RWPE2 (cell line): ENCODE data around the gene NRG2.

ENCODE experiments used
- ATAC-seq: fragments of 200-7000 bp; cut with Tn5 transposase; 3 replicates; pipeline ENCODE4 v1.9.1; 2021; ENCODE audit warnings: low read depth
- DNase-seq: peaks from one replicate; pipeline ENCODE4 v3.0.0-alpha.2; 2020; ENCODE audit warnings: low spot score
- H3K27ac ChIP-seq: fragments of 450-650 bp; 2 replicates; pipeline ENCODE4 v1.5.1; 2017; ENCODE audit warnings: mild to moderate bottlenecking; ENCODE audit not compliant: poor library complexity, severe bottlenecking
- H3K27me3 ChIP-seq: fragments of 250-450 bp; sonication (Bioruptor Pico); 2 replicates; pipeline ENCODE4 v1.5.1; 2021; ENCODE audit warnings: mild to moderate bottlenecking, moderate library complexity; ENCODE audit not compliant: insufficient read depth, poor library complexity, severe bottlenecking
- H3K36me3 ChIP-seq: fragments of 250-450 bp; sonication (Bioruptor Pico); 2 replicates; pipeline ENCODE4 v1.5.1; 2020; ENCODE audit warnings: low read depth, mild to moderate bottlenecking, moderate library complexity
- H3K4me1 ChIP-seq: fragments of 250-450 bp; sonication (Bioruptor Pico); 2 replicates; pipeline ENCODE4 v1.5.1; 2021; ENCODE audit warnings: mild to moderate bottlenecking, moderate library complexity; ENCODE audit not compliant: insufficient read depth, poor library complexity, severe bottlenecking
- H3K4me3 ChIP-seq: fragments of 250-450 bp; sonication (Bioruptor Pico); 2 replicates; pipeline ENCODE4 v1.5.1; 2021; ENCODE audit warnings: mild to moderate bottlenecking, moderate library complexity; ENCODE audit not compliant: severe bottlenecking
- H3K9me3 ChIP-seq: fragments of 250-450 bp; sonication (Bioruptor Pico); 2 replicates; pipeline ENCODE4 v1.5.1; 2021; ENCODE audit warnings: mild to moderate bottlenecking, moderate library complexity; ENCODE audit not compliant: severe bottlenecking
- CTCF ChIP-seq: fragments of 450-650 bp; IDR thresholded peaks from one replicate; pipeline ENCODE4 v1.5.1; 2017; ENCODE audit warnings: mild to moderate bottlenecking, moderate library complexity; ENCODE audit not compliant: poor library complexity, severe bottlenecking

Gene NRG2

GRCh38 chr5:139844472-139845145, 198.5 kb downstream of the NRG2 start:
- peak; percentile 78 for TF ChIP-seq CTCF
- ATAC-seq: peak; percentile 72
- DNase-seq: no peak
- H3K4me3 ChIP-seq: no peak overlapping the region
- H3K9me3 ChIP-seq: no peaks in the 10 kb centered on the region
- no peak overlapping the region for H3K27ac ChIP-seq
- no peaks in the 10 kb centered on the region for H3K27me3 ChIP-seq
- H3K4me1 ChIP-seq: no peaks in the 10 kb centered on the region
- no peaks in the 10 kb centered on the region for H3K36me3 ChIP-seq

- no peak overlapping the region for H3K4me3 ChIP-seq
- DNase-seq (no peak), ATAC-seq (no peak)
- TF ChIP-seq CTCF: no peak
- no peaks in the 10 kb centered on the region for H3K9me3 ChIP-seq
- H3K27me3 ChIP-seq: no peaks in the 10 kb centered on the region
- no peak overlapping the region for H3K27ac ChIP-seq
- no peaks in the 10 kb centered on the region for H3K4me1 ChIP-seq
- no peaks in the 10 kb centered on the region for H3K36me3 ChIP-seq
Observed at GRCh38 chr5:139843991-139844390, 199.1 kb downstream of the NRG2 start.

GRCh38 chr5:139842321-139842720, 200.8 kb downstream of the NRG2 start:
- Histone ChIP-seq H3K9me3 (no peaks in the 10 kb centered on the region), H3K36me3 (no peaks in the 10 kb centered on the region), H3K27me3 (no peaks in the 10 kb centered on the region), H3K27ac (no peak overlapping the region), H3K4me3 (no peak overlapping the region), H3K4me1 (no peaks in the 10 kb centered on the region)
- no peak for TF ChIP-seq CTCF
- DNase-seq (peak; percentile 33), ATAC-seq (no peak)

GRCh38 chr5:139841549-139841948, 201.6 kb downstream of the NRG2 start:
- Histone ChIP-seq H3K4me1 (no peaks in the 10 kb centered on the region), H3K4me3 (no peak overlapping the region), H3K9me3 (no peaks in the 10 kb centered on the region), H3K27me3 (no peaks in the 10 kb centered on the region), H3K36me3 (no peaks in the 10 kb centered on the region), H3K27ac (no peak overlapping the region)
- TF ChIP-seq CTCF: no peak
- DNase-seq (no peak), ATAC-seq (no peak)

DNA sequence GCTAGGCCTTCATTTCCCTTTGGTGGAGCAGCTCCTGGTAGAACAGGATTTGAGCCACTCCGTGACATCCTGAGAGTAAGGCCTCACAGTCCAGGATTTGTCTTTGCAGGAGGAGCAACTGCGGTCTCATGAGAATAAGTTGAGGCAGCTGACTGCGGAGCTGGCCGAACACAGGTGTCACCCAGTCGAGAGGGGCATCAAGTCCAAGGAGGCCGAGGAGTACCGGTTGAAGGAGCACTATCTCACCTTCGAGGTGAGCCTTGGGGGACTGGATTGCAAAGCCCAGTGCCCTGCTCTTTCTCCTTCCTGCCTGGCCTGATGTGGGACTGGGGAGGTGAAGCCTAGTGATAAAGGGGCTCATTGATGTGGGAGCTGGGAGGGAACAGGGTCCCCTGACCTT, 203.2 kb downstream of the NRG2 start:
- Histone ChIP-seq H3K9me3 (no peaks in the 10 kb centered on the region), H3K4me3 (no peak overlapping the region), H3K27me3 (no peaks in the 10 kb centered on the region), H3K36me3 (no peaks in the 10 kb centered on the region), H3K4me1 (no peaks in the 10 kb centered on the region), H3K27ac (no peak overlapping the region)
- ATAC-seq (no peak), DNase-seq (peak; percentile 60)
- no peak for TF ChIP-seq CTCF
